Nephron (organoid): ENCODE measurements around the gene TRIM9.

ENCODE experiments used
- H3K27ac Mint-ChIP-seq, 3 experiments: 2 replicates each; pipeline ENCODE4 v1.8.0; 2020; ENCODE audit warnings: mixed read lengths in 3 of 3, mild to moderate bottlenecking in 2 of 3, moderate library complexity in 1 of 3
- H3K27me3 Mint-ChIP-seq: 2 replicates; pipeline ENCODE4 v1.8.0; 2021; ENCODE audit warnings: low read depth, mild to moderate bottlenecking, moderate library complexity, mixed read lengths
- H3K36me3 Mint-ChIP-seq: 2 replicates; pipeline ENCODE4 v1.8.0; 2020; ENCODE audit warnings: low read depth, mixed read lengths
- H3K4me1 Mint-ChIP-seq: 2 replicates; pipeline ENCODE4 v1.8.0; 2020; ENCODE audit warnings: mixed read lengths
- H3K4me3 Mint-ChIP-seq, 3 experiments: 2 replicates each; pipeline ENCODE4 v1.8.0; 2020; ENCODE audit warnings: mild to moderate bottlenecking in 3 of 3, mixed read lengths in 3 of 3, moderate library complexity in 2 of 3
- H3K9me3 Mint-ChIP-seq: 2 replicates; pipeline ENCODE4 v1.8.0; 2020; ENCODE audit warnings: mixed read lengths
- TF ChIP-seq, protein P1 (sequence below), 3 experiments: fragments of 200-600 bp; sonication (generic); IDR thresholded peaks; one replicate each; pipeline ENCODE4 v1.5.0; 2021; ENCODE audit warnings: antibody characterized with exemption in 3 of 3; ENCODE audit not compliant: unreplicated experiment in 3 of 3

Gene TRIM9

DNA sequence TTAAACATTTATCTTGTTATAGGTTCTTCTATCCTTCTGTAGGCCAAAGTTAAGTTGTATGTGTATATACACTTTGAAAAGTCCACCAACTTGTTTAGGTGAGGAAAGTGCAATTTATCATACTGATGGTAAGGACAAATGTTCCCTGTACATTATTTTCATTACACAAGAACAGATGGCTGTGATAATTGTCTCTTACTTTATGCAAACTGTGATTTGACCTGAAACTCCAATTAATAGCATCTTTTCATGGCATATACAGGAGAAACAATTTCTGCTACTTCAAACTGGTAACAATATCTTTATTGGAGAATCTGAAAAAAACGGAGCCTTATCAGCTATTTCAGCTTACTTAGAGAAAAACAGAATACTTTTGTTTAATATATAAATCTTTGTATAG is 5.6 kb downstream of the TRIM9 start:
- Mint-ChIP-seq H3K4me1 (peaks cover 10% of the 10 kb centered on the region), H3K27ac (no peak overlapping the region), H3K27me3 (peaks cover 34% of the 10 kb centered on the region), H3K4me3 (no peak overlapping the region), H3K36me3 (no peaks in the 10 kb centered on the region), H3K9me3 (no peaks in the 10 kb centered on the region)
- TF ChIP-seq, protein P1, sequence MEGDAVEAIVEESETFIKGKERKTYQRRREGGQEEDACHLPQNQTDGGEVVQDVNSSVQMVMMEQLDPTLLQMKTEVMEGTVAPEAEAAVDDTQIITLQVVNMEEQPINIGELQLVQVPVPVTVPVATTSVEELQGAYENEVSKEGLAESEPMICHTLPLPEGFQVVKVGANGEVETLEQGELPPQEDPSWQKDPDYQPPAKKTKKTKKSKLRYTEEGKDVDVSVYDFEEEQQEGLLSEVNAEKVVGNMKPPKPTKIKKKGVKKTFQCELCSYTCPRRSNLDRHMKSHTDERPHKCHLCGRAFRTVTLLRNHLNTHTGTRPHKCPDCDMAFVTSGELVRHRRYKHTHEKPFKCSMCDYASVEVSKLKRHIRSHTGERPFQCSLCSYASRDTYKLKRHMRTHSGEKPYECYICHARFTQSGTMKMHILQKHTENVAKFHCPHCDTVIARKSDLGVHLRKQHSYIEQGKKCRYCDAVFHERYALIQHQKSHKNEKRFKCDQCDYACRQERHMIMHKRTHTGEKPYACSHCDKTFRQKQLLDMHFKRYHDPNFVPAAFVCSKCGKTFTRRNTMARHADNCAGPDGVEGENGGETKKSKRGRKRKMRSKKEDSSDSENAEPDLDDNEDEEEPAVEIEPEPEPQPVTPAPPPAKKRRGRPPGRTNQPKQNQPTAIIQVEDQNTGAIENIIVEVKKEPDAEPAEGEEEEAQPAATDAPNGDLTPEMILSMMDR (IDR thresholded peaks at IDR 0.05; ENCODE audit: unreplicated experiment in 3 of 3), result no peak

- Mint-ChIP-seq H3K4me1 (no peaks in the 10 kb centered on the region), H3K9me3 (no peaks in the 10 kb centered on the region), H3K4me3 (no peak overlapping the region), H3K27ac (no peak overlapping the region), H3K36me3 (no peaks in the 10 kb centered on the region), H3K27me3 (peaks cover 12% of the 10 kb centered on the region)
- TF ChIP-seq, protein P1 (IDR thresholded peaks at IDR 0.05; ENCODE audit: unreplicated experiment in 3 of 3), result no peak
These were observed 7.9 kb downstream of the TRIM9 start for GRCh38 chr14:51087031-51087441.

DNA sequence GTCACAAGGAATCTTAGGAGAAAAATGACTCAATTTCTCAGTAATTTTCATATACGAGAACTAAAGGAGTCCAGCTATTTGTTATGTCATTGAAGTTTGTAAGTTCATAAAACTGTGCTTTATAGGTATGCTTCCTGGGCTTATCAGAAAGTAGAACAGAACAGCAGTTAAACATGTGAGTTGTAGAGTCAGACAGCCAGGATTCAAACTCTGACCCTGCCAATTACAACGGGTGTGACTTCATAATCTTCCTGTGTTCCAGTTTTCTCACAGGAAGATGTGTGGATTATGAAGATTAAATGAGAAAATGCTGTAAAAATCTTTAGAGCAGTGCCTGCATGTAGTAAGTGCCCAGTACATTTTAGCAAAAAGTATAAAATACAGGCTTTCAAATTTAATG is 8.9 kb downstream of the TRIM9 start:
- TF ChIP-seq, protein P1 (IDR thresholded peaks at IDR 0.05; ENCODE audit: unreplicated experiment in 3 of 3), result no peak
- Mint-ChIP-seq H3K27me3 (peaks cover 4% of the 10 kb centered on the region), H3K9me3 (no peaks in the 10 kb centered on the region), H3K4me1 (peaks cover 3% of the 10 kb centered on the region), H3K36me3 (no peaks in the 10 kb centered on the region), H3K4me3 (no peak overlapping the region), H3K27ac (no peak overlapping the region)

- Mint-ChIP-seq H3K9me3 (no peaks in the 10 kb centered on the region), H3K4me1 (peaks cover 14% of the 10 kb centered on the region), H3K4me3 (no peak overlapping the region), H3K27ac (no peak overlapping the region), H3K27me3 (no peaks in the 10 kb centered on the region), H3K36me3 (no peaks in the 10 kb centered on the region)
- TF ChIP-seq, protein P1 (IDR thresholded peaks at IDR 0.05; ENCODE audit: unreplicated experiment in 3 of 3), result no peak
These were observed 9.9 kb downstream of the TRIM9 start for GRCh38 chr14:51084962-51085361.

GRCh38 chr14:51084507-51084906 is 10.4 kb downstream of the TRIM9 start:
- H3K36me3 Mint-ChIP-seq, result no peaks in the 10 kb centered on the region
- H3K27me3 Mint-ChIP-seq, result peaks cover 2% of the 10 kb centered on the region
- no peak overlapping the region for H3K27ac Mint-ChIP-seq
- H3K9me3 Mint-ChIP-seq, result no peaks in the 10 kb centered on the region
- H3K4me3 Mint-ChIP-seq, result no peak overlapping the region
- TF ChIP-seq, protein P1 (IDR thresholded peaks at IDR 0.05; ENCODE audit: unreplicated experiment in 3 of 3), result no peak
- H3K4me1 Mint-ChIP-seq, result peaks cover 19% of the 10 kb centered on the region

- Mint-ChIP-seq H3K27ac (no peak overlapping the region), H3K9me3 (no peaks in the 10 kb centered on the region), H3K4me3 (no peak overlapping the region), H3K27me3 (peaks cover 4% of the 10 kb centered on the region), H3K36me3 (no peaks in the 10 kb centered on the region), H3K4me1 (peaks cover 28% of the 10 kb centered on the region)
- TF ChIP-seq, protein P1 (IDR thresholded peaks at IDR 0.05; ENCODE audit: unreplicated experiment in 3 of 3), result no peak
These were observed 12.6 kb downstream of the TRIM9 start for GRCh38 chr14:51082349-51082748.
